ENCODE measurements around the gene DDX28.
"Not testable (repeated sequence)": the region's sequence is repeated elsewhere in the genome, so short reads cannot be mapped to it uniquely, and the experiment has no call there.

Gene DDX28

GRCh38 chr16:67993207-67994039 lies 29.6 kb downstream of the DDX28 start:
- peak; percentile 77 for DNase-seq

GRCh38 chr16:67992661-67993206 lies 30.3 kb downstream of the DDX28 start:
- no peak for DNase-seq

GRCh38 chr16:67990018-67990386 lies 33.0 kb downstream of the DDX28 start:
- DNase-seq = no peak

- no peak for DNase-seq
Measured at GRCh38 chr16:67989322-67990017, 33.6 kb downstream of the DDX28 start.

- DNase-seq = no peak
Measured at GRCh38 chr16:67988675-67989074, 34.4 kb downstream of the DDX28 start.

- DNase-seq = no peak
Measured at GRCh38 chr16:67987460-67988160, 35.4 kb downstream of the DDX28 start.

- no peak for DNase-seq
Measured at GRCh38 chr16:67986949-67987348, 36.1 kb downstream of the DDX28 start.

GRCh38 chr16:67982011-67982696 lies 40.9 kb downstream of the DDX28 start:
- no peak for DNase-seq

- no peak for DNase-seq
Measured at GRCh38 chr16:67979955-67980678, 42.9 kb downstream of the DDX28 start, which contains the start of gene DPEP3. Gene DPEP3 (minus strand): TSS chr16:67980499. CDS start chr16:67980380, 119 bp downstream.

- DNase-seq = no peak
Measured at GRCh38 chr16:67977469-67978227, 45.4 kb downstream of the DDX28 start.

- DNase-seq = no peak
Measured at GRCh38 chr16:67977005-67977404, 46.0 kb downstream of the DDX28 start.

- no peak for DNase-seq
Measured at GRCh38 chr16:67976205-67976604, 46.8 kb downstream of the DDX28 start.

- DNase-seq = no peak
Measured at GRCh38 chr16:67975321-67976105, 47.5 kb downstream of the DDX28 start.

GRCh38 chr16:67972285-67972684 lies 50.7 kb downstream of the DDX28 start:
- DNase-seq = not testable (repeated sequence)

GRCh38 chr16:67971111-67971510 lies 51.9 kb downstream of the DDX28 start:
- no peak for DNase-seq
